NCI-H128 (cell line): ENCODE measurements around the gene RPS18.

Experiments used
- DNase-seq: peaks from one replicate; lab custom pipeline; 2025; ENCODE audit not compliant: unreplicated experiment; lab: John Stamatoyannopoulos, UW

The RPS18 gene

DNA sequence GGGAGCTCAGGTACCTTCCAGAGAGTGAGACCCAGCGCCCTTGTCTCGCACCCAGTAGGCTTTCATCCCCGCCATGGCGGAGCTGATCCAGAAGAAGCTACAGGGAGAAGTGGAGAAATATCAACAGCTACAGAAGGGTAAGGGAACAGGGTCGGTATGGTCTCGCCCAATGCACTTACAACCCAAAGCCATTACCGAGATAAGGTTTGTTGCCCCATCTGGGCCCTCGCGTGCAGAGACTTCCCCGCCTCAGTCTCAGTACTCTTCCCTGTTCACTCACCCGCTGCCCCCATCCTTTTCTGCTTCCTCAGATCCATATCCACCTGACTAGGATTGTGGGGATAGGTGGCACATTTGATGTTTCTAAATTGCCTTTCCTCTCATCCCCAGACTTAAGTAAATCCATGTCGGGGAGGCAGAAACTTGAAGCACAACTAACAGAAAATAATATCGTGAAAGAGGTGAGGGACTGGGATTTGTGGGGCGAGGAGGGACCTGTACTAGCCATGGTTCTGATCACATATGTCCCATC lies 18.0 kb downstream of the RPS18 start:
- no peak for DNase-seq

DNA sequence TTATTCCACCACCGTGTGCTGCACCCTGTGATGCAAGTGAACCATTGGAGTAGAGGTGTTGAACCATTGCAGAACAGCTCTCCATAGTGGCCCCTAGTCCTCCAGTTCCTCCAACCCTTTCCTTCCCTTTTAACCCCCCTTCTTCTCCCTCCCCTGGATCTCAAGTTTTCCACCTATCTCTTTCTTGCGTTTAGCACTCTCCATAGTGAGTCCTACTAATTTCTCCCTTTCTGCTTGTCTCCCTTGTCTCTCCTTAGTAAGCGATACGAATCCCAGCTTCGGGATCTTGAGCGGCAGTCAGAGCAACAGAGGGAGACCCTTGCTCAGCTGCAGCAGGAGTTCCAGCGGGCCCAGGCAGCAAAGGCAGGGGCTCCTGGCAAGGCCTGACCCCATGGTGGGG lies 18.6 kb downstream of the RPS18 start:
- no peak for DNase-seq

DNA sequence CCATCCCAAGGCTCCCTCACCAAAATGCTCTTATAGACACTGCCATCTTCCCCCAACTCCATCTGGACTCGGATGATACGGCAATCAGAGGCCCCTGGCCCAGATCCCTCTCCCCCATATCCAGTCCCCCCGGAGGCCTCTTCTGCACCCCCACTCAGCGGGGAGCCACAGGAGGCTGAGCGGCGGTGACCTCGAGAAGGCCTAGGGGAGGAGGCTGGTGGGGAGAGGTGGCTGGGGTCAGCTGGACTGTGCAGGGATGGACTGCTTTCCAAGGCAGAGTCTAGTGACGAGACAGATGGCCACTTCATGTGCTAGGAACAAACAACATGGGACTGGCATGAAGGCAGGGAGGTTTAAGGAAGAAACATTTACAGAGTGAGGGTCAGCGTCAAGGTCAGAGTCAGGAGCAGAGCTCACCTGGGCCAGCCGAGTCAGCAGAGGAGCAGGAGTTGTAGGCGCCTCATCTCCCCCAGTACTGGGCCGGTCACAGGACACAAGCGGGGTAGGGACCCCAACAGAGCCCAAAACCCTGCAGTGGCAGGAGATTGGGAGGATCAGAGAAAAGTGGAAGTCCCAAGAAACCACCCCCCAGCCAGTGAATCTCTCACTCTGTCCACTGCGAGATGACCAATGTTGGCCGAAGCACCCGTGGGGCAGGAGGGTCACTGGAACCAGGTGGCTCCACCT lies 21.3 kb downstream of the RPS18 start:
- DNase-seq, result no peak

- DNase-seq, result no peak
Measured at GRCh38 chr6:33294086-33294823, 22.4 kb downstream of the RPS18 start.

GRCh38 chr6:33295621-33296369 lies 23.9 kb downstream of the RPS18 start:
- no peak for DNase-seq

DNA sequence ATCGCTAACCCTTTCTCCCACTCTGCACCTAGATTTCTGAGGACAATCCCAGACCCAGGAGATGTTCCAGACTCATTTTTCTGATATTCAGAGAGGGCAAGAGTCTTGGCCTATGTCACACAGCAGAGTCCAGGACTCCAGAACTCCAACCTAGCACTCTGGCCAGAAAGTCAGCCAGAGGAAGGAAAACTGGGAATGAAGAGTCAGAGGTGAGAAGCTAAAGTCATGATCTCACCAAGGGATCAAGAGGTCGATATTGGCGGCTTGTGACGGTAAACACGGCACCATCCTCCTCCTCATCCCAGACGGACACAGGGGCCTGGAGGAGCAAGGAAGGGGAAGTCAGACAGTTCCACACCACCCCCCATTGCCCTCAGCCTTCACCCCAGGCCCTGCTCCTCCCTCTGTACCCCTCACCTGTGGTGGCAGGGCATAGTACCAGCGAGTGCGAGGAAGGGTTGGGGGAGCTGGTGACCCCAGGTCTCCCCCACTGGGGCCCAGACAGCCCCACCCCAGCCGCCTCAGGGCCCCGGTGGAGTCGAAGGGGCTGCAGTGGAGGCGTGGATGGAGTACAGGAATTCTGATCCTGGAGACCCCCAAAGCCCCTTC lies 25.0 kb downstream of the RPS18 start:
- no peak for DNase-seq

DNA sequence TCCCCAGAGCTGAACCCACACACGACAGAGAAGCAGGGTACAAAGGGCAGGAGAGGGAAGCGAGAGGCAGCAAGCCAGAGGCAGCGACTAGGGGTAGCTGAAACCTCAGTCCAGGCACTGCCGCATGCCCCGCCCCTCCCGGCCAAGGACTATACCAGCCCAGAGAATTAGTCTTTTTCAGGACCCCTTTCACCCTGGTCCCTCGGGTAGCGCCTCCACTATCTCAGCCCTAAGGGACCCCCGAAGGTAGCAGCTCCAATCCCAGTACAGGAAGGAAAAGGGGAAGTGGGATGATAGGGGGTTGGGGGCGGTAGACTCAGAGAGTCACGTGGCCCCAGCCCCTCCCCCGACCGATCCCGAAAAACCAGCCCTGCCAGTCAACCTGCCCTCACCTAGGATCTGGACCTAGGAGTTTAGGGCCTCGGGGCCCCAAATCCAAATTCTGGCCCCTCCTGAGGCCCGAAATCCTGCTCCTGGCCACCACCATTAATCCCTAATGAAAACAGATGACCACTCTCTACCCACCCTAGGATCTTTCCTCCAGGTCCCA lies 25.6 kb downstream of the RPS18 start:
- no peak for DNase-seq

- no peak for DNase-seq
Measured at GRCh38 chr6:33297956-33298772, 26.3 kb downstream of the RPS18 start.

DNA sequence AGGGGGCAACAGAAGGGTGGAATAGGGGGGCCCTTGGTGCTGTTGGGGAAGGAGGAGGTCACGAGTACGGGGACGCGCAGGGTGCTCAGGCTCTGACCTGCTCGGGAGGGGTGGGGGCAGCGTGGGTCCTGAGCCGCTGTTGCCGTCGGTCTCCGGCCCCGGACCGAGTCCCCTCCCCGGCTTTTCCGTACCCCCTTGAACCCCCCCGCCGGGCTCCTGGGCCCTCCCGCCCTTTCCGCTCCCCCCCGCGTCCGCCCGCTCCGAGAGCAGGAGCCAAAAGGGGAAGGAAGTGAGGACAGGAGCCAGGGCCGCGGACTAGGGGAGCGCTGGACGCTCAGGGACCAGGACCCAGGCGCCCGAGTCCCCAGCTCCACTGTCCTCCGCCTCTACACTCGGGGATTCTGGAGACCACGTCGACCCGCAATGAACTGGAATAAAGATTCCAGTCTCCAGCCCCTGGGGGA lies 26.9 kb downstream of the RPS18 start, which contains the start of gene RGL2:
Gene RGL2, minus strand, starts transcription at position 170 of the 464 bp plus-strand sequence. CDS start 332 bp downstream, outside the sequence.
- no peak for DNase-seq

DNA sequence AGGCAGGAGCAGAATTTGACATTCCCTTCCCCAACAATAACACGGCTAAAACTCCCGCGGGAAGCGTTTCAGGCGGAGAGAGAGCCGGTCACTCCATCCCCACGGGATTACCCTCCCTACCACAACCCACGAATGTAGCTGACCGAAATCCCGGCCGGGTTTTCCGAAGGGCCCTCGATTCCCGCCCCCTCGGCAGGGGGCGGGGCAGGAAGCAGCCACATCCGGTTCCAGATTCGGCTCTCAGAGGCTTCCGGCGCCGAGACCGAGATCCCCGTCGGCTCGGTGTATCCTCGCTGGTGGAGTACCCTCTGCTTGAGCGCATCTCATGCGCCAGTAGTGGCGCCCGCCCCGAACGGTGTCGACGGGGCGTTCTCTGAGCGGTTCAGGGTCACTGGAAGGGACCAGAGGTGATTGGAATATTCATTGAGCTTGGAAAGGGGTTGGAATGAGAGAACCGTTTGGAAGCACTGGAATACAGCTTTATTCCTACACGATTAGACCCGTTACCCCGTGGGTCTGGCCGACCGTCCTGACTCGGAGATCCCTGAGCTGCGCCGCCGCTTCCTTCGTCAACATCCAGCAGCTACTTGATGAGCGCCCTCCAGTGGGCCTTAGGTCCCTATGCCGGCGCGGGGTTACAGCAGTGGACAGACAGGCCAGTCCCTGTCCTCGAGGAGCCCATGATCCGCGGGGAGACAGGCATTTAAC lies 27.5 kb downstream of the RPS18 start:
- peak; percentile 84 for DNase-seq

DNA sequence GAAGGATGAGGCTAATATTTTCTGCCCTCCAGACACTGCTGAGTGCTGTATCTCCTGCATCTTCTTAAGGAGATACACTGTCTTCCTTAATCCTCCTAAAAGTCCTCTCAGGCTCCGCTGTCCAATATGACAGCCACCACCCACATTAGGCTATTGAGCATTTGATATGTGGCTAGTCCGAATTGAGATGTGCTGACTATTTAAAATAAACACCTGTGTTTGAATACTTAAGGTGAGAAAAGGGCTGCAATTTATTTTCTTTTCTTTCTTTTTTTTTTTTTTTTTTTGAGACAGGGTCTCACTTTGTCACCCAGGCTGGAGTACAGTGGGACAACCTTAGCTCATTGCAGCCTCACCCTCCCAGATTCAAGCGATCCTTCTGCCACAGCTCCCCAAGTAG lies 30.0 kb downstream of the RPS18 start:
- no peak for DNase-seq

DNA sequence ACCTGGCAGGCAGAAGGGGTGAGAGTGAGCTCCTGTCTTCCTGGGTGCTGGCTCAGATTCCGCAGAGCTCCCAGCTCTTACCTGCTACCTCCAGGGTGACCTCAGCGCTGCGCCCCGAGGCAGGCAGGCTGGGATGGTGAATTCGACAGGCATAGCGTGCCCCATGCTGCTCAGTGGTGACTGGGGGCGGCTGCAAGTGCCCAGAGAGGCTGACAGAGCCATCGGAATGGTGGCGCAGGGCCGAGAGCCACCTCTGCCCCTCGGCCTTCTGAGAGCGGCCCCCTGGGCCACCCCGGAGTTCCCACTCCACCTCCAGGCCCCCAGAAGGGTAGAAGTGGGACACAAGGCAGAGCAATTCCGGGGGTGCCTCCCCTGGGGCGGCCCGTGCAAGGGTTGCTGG lies 32.3 kb downstream of the RPS18 start:
- DNase-seq, result no peak

- no peak for DNase-seq
Measured at GRCh38 chr6:33305052-33305451, 33.2 kb downstream of the RPS18 start.

DNA sequence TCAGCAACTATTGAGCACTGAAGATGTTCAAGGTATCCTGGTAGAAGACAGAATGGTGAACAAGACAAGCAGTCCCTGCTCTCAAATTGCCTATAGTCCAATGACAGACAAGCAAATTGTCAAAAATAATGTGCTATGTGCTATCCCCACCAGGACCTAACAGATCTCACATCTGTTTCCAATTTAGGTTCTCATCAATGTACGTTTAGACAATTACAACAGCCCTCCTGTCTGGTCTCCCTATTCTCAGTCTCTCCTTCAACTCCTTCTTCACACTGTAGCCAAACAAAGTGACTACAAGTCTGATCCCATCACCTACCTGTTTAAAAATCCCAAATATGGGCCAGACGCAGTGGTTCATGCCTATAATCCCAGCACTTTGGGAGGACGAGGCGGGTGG lies 34.5 kb downstream of the RPS18 start:
- no peak for DNase-seq

- DNase-seq, result peak; percentile 91
Measured at GRCh38 chr6:33312361-33313104, 40.7 kb downstream of the RPS18 start.

DNA sequence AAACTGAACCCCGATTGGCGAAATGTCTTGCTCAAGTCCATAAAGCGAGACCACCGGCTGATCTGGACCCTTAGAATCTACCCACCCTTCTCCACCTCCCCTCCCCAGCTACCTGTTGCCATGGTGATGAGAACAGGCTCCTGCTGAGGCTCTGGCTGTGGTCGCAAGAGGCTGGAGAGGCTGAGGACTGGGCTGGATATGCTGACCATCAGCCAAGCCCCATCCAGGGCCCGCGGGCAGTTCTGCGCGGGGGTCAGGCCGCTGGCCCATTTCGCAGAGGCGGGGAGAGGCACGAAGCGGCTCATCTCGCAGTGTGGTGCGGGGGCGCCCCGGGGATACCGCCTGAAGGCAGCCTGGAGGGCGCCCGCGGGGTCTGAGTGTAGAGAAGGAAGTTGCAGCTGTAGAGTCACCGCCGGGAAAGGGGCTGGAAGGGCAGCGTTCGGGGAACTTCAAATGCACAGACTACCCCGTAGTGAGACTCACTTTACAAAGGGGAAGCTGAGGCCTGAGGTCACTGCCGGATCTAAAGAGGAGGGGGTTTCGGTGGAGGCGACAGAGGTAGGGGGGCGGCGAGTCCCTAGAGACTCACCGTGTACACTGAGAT lies 41.3 kb downstream of the RPS18 start:
- DNase-seq, result no peak

DNA sequence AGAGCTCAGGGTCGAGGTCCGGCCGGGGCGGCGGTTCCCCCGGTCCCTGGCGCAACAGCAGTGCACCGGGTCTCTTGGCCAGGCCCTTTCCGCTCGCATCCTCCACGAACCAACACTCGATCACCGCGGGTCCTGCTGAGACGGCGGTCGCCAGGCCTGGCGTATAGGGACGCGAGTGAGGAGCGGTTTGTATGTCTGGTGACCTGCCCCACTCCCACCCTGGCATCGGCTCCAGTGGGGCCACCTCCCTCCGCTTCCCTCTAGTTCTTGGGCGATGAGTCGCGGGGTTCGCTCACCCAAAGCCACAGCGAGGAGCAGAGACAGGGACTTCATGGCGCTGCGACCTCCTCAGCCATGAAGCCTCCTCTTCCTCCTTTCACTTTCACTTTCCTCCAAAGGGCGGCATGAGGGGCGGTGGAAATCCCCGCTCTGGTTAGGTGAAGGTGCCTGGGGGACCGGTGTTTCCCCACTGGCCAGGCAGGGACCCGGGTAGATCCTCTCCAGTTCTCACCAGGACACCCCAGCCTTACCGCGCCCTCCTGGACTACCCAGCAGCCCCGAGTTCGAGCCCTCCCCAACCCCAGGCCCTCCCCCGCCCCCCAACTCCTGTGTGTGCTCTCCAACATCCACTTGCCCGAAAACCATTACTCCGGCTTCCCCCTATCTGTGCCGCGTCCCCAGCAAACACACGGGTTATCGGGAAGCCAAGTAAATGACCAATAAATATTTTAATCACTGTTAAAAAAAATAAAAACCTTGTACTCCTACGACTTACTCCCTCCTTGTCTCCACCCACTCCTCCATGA lies 42.0 kb downstream of the RPS18 start, which contains the start of gene TAPBP:
Gene TAPBP, minus strand, starts transcription at position 370 of the 806 bp plus-strand sequence. Its CDS starts 37 bp downstream, at position 333.
- DNase-seq, result peak; percentile 19
